SK-N-MC (cell line): ENCODE measurements around the gene FBLN2.

Source experiments
- EZH2 ChIP-seq: fragments of 200-600 bp; sonication (generic); IDR thresholded peaks from one replicate; pipeline ENCODE4 v1.6.1; 2017; ENCODE audit warnings: antibody characterized with exemption
- FOXP2 ChIP-seq: optimal IDR thresholded peaks from 2 replicates; pipeline ENCODE3; 2011; ENCODE audit warnings: mild to moderate bottlenecking, moderate library complexity; ENCODE audit not compliant: insufficient read depth; ENCODE audit errors: extremely low read length, control extremely low read depth
- POLR2AphosphoS5 ChIP-seq: IDR thresholded peaks from 2 replicates; pipeline ENCODE4 v1.6.1; 2012; ENCODE audit warnings: mild to moderate bottlenecking, low read depth, low read length, borderline replicate concordance

- no peak for TF ChIP-seq EZH2
- no peak for TF ChIP-seq POLR2AphosphoS5
- TF ChIP-seq FOXP2, result no peak
Observed at GRCh38 chr3:13634615-13635014, 85.7 kb downstream of the FBLN2 start.
